NCI-H187 treated with DMSO at 0.1 percent for 48 hours (cell line): ENCODE data around the gene KRT86.
"Not testable (repeated sequence)": the region's sequence is repeated elsewhere in the genome, so short reads cannot be mapped to it uniquely, and the experiment has no call there.

Source experiments
- DNase-seq: peaks from one replicate; lab custom pipeline; 2025; lab: John Stamatoyannopoulos, UW

KRT86 gene

DNA sequence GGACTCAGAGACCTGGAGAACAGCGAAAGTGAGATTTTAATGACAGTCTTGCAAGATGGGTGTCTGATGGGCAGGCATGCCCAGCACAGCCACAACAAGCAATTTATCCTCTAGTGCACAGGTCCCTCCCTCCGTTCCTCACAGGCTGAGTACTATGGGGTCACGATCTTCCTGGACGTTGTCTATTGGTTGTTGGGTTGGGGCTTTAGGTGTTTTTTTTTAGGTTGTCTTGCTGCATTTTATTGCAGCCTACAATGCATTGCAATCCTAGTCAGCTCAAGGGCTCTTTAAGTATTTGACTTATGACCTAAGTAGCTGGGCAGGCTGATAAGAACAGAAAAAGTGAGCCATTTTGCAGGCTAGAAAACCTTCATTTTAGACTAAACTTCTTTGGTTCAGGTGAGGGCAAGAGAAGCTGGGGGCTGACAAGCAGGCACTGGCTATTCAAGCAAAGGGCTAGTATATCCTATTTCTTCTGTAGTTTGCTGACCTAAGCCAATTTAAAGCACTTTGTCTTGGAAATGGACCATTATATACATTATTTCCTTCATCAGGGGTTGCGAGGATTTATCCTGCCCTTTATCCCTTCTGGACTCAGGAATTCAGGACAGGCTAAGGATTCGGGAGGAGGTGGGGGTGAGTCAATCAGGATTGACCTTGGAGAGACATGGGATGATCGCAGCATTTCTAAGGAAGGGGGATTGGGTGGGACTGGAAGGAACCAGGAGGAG is 35.4 kb upstream of the KRT86 start:
- DNase-seq, result no peak

DNA sequence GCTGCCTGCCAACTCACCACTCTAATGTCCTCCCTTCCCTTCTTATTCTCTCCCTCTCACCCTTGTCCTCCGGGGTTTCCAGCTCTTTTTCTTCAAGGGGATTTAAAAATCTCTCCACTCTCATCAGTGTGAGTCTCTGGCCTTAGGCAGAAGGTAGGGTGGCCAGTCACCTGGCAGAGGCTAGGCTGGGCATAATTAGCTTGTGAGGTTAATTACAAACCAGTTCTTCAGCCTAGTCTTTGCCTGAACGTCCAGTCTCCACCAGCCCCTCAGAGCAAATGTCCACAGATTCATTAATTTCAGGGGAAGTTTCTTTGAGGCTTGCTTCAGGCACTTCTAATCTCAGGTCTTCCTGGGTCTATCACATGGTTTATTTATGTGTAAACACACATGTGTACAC is 34.7 kb upstream of the KRT86 start:
- no peak for DNase-seq

DNA sequence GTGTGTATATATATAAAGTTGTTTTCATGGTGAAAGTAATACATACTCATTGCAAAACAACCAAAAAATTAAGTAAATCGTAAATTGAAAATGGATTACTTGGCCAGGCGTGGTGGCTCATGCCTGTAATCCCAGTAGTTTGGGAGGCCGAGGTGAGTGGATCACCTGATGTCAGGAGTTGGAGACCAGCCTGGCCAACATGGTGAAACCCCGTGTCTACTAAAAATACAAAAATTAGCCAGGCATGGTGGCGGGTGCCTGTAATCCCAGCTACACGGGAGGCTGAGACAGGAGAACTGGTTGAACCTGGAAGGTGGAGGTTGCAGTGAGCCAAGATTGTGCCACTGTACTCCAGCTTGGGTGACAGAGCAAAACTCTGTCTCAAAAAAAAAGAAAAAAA is 34.2 kb upstream of the KRT86 start:
- DNase-seq, result not testable (repeated sequence)

DNA sequence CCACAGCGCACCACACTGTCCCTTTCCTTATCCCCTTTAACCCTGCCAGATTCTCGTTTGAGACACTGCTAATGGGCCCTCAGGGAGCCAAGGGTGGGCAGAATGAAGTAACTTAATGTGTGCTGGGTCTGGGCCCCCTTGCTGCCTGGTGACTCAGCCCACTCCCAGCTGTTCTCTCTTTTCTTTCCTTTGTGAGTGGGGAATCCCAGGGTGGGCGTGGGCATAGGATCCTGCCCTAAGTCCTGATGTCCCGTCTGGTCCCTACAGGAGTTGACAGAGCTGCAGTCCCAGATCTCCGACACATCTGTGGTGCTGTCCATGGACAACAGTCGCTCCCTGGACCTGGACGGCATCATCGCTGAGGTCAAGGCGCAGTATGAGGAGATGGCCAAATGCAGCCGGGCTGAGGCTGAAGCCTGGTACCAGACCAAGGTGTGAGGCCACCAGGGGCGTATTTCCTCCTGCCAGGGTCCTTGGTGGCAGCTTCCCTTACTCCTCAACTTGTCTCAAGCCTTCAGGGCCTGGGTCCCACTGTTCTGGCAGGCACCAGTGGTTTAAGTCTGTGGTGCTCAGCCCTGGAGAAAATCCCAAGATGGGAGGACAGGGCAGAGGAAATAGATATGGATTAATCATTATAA is 33.1 kb upstream of the KRT86 start:
- no peak for DNase-seq

DNA sequence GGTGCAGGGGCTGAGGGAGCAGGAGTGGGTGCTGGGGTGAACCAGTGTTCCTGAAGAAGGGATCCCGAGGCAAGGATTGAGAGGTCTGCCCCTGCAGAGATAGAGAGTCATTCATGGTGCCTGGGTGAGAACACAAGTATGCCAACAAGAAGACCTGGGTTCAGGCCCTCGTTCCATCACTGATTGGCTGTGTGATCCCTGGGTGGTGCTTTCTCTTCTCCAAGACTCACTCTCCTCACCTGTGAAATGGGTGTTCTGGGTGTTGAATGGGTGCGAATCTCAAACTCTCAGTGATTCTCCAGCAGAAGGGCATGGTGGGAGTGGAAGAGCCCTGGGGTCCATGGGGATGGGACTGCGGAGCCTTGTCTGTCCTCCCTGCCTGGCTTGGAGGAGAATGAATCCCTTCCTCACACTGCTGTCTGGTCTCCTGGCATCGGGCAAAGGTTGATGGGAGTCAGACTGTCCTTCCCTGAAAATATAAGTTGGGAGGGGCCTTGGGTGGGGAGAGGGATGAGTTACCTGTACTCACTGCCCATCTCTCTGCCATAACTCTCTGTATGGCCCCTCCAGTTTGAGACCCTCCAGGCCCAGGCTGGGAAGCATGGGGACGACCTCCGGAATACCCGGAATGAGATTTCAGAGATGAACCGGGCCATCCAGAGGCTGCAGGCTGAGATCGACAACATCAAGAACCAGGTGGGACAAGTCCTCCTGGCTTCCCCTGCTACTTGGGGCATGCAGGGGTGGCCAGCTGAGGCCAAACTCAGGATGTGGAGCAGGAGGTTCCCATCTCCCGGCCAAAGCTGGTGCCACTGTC is 31.8 kb upstream of the KRT86 start:
- no peak for DNase-seq

DNA sequence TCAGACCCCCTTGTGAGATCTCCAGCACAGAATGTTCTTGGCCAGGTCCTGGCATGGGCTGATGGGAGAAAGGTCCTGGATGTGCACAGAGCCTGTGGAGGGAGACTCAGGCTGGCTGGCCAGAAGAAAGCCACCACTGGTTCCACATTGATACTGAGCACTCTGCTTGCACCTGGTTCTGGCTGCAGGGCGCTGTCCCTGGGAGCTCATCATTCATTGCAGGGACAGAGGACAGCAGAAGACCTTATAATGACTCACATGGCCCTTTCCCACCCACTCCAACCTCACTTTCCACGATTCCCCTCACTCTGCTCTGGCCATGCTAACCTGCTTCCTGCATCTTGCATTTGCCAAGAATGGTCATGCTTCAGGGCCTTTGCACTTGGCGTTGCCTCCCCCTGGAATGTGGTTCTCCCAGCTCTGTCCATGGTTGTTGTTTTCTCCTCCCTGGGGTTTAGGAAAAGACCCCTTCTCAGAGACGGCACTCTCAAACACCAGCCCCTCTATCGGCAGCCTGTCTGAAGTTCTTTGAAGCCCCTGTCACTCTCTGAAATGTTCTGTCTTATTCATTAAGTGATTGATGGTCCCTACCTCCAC is 31.1 kb upstream of the KRT86 start:
- no peak for DNase-seq

DNA sequence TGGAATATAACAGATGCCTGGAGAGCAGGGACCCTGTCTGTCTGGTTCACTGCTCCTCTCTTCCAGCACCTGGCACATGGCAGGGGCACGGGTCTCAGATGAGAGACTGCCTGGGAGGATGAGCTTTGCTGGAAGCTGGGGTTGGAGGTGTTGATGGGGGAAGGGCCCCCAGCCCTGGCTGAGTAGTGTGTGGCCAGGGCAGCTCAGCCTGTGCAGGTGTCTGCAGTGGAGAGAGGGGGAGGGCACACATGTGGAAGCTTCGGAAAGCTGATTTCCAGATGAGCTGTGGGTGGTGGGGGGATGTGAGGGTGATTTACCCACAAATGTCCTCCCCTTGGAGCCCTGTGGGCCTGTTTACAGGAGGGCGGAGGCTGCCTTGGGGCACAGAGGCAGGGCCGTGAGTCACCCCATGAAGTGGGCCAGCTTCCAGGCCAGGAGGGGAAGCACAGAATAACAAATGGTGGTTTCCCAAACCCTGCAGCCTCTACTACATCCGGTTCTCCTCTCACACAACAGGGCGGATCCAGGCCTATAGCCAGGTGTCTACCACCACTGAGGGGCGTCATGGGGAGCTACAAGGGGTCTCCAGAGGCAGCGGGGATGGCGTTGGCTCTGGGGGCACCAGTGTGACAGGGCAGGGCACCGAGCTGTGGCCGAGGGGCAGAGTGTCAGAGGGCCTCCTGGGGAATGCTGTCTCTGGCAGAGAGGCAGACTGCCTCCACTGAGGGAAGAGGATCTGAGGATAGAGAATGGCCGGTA is 30.4 kb upstream of the KRT86 start:
- no peak for DNase-seq

DNA sequence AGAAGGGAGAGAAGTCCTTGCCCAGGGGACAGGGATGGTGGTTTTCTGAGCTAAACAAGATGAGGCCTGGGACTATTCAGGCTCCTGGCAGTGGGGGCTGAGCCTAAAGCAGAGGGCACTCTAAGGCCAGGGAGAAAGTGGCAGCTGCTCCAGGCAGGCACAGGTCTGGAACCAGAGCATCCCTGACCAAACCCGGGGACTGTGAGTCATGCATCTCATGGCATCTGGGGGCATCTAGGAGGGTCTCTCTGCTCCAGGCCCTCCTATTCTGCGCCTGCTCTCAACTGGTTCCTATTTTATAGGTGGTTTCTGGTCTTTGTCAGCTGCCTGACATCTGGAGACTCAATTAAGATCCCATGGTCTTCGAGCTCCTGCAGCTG is 29.8 kb upstream of the KRT86 start:
- no peak for DNase-seq

DNA sequence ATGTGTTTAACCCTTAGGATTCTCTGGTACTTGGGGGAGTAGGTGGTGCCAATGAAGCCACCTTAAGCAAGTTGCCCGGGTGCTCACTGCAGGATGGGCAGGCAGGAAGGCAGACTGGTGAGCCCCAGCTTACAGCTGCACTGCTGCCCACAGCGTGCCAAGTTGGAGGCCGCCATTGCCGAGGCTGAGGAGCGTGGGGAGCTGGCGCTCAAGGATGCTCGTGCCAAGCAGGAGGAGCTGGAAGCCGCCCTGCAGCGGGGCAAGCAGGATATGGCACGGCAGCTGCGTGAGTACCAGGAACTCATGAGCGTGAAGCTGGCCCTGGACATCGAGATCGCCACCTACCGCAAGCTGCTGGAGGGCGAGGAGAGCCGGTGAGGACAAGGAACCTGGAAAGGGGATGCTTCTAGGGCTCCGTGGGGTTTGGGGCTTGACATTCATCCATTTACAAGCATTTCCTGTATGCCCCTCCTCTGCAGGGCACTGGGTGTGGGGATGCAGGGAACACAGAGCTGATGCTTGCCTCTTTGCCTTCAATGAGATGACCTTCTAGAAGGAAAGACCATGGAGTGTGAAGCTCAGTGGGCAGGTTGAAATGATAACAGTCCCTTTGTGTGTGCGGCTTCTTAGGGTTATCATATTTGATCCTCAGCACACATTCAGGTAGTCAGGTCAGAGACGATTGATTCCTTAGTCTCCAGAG is 29.0 kb upstream of the KRT86 start:
- DNase-seq, result no peak

DNA sequence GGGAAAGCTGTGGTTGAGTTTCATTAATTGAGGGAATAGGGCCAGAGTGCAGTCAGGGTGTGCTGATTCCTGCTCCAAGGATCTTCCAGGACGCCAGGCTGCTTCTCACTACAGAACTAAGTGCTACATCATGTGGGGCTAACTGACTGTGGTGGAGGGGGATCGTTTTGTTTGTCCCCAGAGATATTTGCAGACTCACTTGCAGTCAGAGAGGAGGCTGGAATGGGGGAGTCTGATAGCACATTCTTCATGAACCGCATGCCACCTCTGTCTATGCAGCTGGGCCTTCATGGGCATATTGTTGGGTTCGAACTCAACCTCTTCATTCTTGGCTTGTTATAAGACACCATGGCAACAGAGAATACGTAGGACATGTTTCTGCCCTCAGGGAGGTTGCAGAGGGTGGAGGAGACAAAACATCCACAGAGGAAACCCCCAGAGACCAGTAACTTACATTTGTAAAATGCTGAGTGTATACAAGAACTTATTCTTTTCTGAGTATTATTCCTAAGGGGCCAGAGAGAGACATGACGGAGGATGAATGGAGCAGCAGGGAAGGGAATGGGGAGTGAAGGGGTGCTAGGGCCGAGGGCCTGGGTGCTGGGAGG is 28.4 kb upstream of the KRT86 start:
- no peak for DNase-seq

DNA sequence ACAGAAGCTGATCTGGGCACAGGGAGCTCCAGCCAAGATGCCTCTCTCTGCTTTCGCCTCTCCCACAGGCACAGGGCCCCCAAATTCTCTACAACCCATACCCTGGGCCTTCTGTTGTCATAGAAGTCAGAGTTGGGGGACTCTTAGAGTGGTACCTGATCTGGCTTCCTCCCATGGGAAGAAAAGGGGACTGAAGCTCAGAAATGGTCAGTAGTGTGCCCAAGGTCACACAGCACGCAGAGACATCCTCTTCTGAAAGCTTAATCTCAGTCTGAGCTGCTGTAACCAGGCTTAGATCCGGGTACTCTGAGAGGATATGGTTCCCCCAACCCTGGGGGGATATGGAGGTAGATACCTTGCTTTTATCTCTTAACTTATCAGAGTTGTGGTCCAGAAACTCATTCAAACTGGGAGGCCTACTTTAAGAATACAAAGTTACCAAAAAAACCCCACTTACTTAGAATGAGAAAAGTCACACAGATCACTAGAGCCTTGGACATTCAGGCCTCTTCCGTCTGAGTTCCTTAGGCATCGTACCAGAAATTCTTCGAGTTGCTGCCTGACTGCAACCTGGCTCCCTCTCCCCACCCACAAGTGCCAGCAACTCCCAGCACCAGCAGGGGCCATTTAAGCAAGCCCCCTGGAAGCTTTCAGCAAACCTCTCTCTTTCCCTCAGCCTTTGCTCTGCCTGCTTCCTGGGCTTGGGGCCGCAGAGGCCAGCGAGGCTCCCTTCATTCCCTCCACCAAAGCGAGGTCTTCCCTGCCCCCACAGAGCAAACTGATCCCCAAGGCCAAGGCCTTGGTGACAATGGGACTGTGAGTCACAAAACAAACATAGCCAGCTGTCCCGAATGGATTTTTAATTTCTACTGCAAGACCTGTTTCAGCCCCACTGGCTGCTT is 27.5 kb upstream of the KRT86 start:
- no peak for DNase-seq

DNA sequence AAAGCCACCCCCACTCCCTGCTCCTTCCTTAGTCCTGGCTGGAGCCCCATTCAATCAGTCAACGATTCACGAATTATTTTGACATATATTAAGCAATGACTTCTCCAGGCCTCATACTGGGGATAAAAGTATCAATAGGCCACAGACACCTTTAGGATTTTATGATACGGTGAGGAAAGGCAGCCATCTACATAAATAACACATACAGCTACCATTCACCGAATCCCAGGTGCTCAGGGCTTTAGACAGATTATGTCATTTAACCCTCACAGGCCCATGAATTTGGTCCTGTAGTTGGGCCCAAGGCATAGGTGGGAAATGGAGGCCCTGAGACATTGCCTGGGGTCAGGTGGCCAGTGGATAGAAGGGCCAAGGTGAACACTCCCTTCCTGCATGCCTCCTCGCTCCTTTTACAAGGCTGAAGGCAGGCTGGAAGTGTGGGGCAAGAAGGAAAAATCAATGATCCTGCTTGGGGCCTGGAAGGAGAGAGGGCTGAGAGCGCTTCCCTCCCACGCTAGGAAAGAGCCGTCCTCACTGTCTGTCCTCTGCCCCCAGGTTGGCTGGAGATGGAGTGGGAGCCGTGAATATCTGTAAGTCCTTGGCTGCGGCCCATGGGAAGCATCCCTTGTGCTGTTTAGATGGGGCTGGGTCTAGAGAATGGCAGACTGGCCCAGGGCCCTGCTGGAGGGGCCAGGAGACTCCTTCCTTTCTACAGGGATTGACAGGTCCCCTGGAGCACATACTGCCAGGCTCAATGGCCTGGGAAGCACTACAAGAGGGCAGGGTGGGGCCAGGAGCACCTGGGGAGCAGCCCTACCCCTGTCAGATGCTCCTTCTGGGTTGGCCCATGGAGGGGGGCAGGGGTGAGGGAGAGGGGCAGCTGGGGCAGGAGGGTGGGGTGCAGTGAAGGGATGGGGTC is 26.6 kb upstream of the KRT86 start:
- DNase-seq, result no peak

DNA sequence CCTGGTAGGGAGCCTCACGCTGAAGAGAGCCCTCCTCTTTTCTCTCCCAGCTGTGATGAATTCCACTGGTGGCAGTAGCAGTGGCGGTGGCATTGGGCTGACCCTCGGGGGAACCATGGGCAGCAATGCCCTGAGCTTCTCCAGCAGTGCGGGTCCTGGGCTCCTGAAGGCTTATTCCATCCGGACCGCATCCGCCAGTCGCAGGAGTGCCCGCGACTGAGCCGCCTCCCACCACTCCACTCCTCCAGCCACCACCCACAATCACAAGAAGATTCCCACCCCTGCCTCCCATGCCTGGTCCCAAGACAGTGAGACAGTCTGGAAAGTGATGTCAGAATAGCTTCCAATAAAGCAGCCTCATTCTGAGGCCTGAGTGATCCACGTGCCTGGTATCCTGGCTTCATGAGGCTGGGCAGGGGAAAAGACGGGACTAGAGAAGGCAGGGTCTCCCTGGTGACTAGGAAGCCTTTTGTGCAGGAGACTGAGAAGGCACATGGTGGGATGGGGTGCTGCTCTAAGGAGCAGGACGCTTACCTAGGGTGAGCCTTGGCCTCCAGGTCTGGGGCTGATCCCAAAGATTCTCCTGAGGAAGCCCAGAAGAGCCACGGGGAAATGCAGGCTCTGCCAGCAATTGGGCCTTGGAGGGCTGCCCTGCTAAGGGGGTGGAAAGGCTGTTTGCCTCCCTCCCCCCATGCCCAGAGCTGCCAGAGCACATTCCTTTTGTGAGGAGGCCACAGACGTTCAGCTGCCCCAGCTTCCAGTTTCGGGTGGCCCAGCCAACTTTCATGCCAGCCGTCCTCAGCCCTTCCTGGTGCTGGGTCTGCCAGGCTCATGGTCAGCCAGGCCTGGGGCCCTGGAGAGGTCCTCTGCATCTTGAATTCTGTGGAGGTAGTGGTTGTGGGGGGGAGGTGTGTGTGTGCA is 25.6 kb upstream of the KRT86 start:
- DNase-seq, result no peak

DNA sequence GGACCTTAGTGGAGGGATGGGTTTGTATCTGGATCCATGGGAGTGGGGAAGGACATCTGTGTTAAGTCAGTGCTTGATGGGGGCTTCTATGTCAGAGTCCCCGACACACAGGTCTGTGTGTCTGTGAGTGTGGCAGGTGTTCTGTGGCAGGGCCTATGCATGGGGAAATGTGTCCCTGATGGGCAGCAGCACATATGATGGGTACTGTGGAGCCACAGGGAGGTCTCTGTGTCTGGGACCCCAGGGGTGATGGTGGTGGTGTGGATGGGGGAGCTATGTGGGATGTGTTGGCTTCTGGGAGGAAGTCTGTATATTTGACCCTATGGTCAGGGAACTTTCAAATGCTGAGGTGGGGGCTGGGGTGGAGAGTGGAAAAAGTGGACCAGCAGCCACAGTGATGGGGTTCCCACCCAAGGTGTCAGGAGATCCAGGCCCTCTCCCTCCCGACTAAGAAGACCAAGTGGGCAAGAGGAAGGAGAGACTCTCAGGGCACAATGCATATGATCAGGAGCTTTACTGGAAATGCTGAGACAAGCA is 24.9 kb upstream of the KRT86 start:
- DNase-seq, result no peak

DNA sequence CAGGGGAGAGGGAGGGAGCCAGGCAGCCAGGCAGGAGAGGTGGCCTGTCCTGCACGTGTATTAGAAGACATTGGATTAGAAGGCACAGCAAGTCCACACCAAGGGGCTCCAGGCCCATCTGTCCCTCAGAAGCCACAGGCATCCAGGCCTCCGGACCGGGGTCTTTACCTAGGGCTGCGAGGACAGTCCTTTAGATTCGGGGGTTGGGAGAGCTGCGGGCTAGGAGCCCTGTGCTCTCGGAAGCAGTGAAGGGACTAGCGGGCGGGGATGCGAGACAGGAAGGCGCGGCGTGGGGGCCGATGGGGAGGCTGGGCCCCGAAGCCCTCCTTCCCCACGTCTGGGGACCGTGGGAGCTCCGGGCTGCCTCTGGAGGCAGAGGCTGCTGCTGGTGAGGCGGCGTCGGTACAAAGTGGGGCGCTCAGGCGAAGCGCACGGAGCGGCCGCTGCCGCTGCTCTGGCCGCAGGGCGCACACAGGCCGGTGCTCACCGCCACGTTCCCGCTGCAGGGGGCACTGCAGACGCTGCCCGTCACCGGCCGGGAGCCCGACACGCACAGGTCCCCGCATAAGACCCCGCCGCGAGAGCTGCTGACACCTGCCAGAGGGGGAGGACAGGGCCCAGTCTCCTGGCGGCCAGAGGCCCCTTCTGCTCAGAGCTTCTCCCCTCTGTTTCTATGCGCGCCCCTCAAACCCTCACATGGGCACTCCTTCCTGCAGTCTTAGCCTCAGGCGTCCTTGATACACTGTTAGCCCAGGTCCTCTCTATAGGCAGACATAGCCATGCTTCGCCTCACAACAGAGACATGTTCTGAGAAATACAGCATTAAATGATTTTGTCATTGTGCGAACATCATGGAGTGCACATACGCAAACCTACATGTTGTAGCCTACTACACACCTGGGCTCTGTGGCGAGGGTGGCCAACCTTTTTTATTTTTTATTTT is 24.1 kb upstream of the KRT86 start:
- DNase-seq, result no peak

DNA sequence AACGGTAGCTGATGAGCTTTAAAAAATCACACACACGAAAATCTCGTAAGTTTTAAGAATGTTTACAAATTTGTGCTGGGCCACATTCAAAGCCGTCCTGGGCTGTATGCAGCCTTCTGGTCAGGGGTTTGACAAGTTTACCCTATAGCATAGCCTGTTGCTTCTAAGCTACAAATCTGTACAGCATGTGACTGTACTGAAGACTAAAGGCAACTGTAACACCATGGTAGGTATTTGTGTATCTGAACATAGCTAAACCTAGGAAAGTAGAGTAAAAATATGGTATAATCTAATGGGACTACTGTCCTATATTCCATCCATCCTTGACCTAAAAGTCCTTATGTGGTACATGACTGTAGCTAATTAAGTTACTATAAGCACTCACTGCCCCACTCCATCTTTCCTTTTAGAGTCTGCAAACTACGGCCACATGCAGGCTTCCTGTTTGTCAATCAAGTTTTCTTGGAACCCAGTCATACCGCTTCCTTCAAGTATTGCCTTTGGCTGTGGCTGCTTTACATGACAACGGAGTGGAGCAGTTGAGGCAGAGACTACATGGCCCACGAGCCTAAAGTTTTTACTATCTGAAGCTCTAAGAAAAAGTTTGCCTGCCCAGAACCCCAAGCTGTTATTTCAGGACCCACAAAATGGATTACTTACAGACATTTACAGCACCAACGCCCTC is 22.9 kb upstream of the KRT86 start:
- no peak for DNase-seq
